Astrocyte of the hippocampus (primary cell): ENCODE measurements around the gene HHAT.
A peak's percentile ranks its signal among the peaks of the same experiment; 100 is the strongest.
"Not testable (repeated sequence)": the region's sequence is repeated elsewhere in the genome, so short reads cannot be mapped to it uniquely, and the experiment has no call there.

ENCODE experiments used
- DNase-seq: peaks from one replicate; pipeline ENCODE4 v3.0.0; 2011; ENCODE audit warnings: low read depth, low spot score

HHAT gene

GRCh38 chr1:210397252-210397651, 68.5 kb downstream of the HHAT start:
- DNase-seq: peak; percentile 44

- DNase-seq: no peak
Measured at GRCh38 chr1:210397681-210398080, 69.0 kb downstream of the HHAT start.

GRCh38 chr1:210398466-210398865, 69.8 kb downstream of the HHAT start:
- DNase-seq: no peak

- peak; percentile 87 for DNase-seq
Measured at GRCh38 chr1:210400043-210400840, 71.5 kb downstream of the HHAT start.

GRCh38 chr1:210402560-210402959, 73.9 kb downstream of the HHAT start:
- no peak for DNase-seq

GRCh38 chr1:210405316-210405715, 76.6 kb downstream of the HHAT start:
- DNase-seq: no peak

GRCh38 chr1:210406341-210406740, 77.6 kb downstream of the HHAT start:
- not testable (repeated sequence) for DNase-seq

- peak; percentile 83 for DNase-seq
Measured at GRCh38 chr1:210407207-210407886, 78.6 kb downstream of the HHAT start.

- DNase-seq: no peak
Measured at GRCh38 chr1:210407887-210408252, 79.2 kb downstream of the HHAT start.

GRCh38 chr1:210412240-210412639, 83.5 kb downstream of the HHAT start:
- DNase-seq: no peak

- no peak for DNase-seq
Measured at GRCh38 chr1:210413951-210414350, 85.2 kb downstream of the HHAT start.

- DNase-seq: no peak
Measured at GRCh38 chr1:210415846-210416448, 87.2 kb downstream of the HHAT start.

- DNase-seq: no peak
Measured at GRCh38 chr1:210416681-210417080, 88.0 kb downstream of the HHAT start.

- DNase-seq: no peak
Measured at GRCh38 chr1:210417881-210418280, 89.2 kb downstream of the HHAT start.

GRCh38 chr1:210418863-210419650, 90.4 kb downstream of the HHAT start:
- DNase-seq: no peak

GRCh38 chr1:210426696-210427095, 98.0 kb downstream of the HHAT start:
- DNase-seq: not testable (repeated sequence)

GRCh38 chr1:210428696-210429095, 100.0 kb downstream of the HHAT start:
- no peak for DNase-seq

GRCh38 chr1:210434223-210434622, 105.5 kb downstream of the HHAT start:
- peak; percentile 61 for DNase-seq

GRCh38 chr1:210437111-210437510, 108.4 kb downstream of the HHAT start:
- DNase-seq: no peak

GRCh38 chr1:210437781-210438180, 109.1 kb downstream of the HHAT start:
- DNase-seq: no peak

- DNase-seq: peak; percentile 90
Measured at GRCh38 chr1:210438928-210439841, 110.5 kb downstream of the HHAT start.
